Nephron (organoid): Measurements from ENCODE around the gene SHLD2.
"Not testable (repeated sequence)": the region's sequence is repeated elsewhere in the genome, so short reads cannot be mapped to it uniquely, and the experiment has no call there.

Experiments
- H3K27ac Mint-ChIP-seq, 3 experiments: 2 replicates each; pipeline ENCODE4 v1.8.0; 2020; ENCODE audit warnings: mixed read lengths in 3 of 3, mild to moderate bottlenecking in 2 of 3, moderate library complexity in 1 of 3
- H3K27me3 Mint-ChIP-seq: 2 replicates; pipeline ENCODE4 v1.8.0; 2021; ENCODE audit warnings: low read depth, mild to moderate bottlenecking, moderate library complexity, mixed read lengths
- H3K36me3 Mint-ChIP-seq: 2 replicates; pipeline ENCODE4 v1.8.0; 2020; ENCODE audit warnings: low read depth, mixed read lengths
- H3K4me1 Mint-ChIP-seq: 2 replicates; pipeline ENCODE4 v1.8.0; 2020; ENCODE audit warnings: mixed read lengths
- H3K4me3 Mint-ChIP-seq, 3 experiments: 2 replicates each; pipeline ENCODE4 v1.8.0; 2020; ENCODE audit warnings: mild to moderate bottlenecking in 3 of 3, mixed read lengths in 3 of 3, moderate library complexity in 2 of 3
- H3K9me3 Mint-ChIP-seq: 2 replicates; pipeline ENCODE4 v1.8.0; 2020; ENCODE audit warnings: mixed read lengths

SHLD2 gene

GRCh38 chr10:87162703-87163293 lies 67.8 kb downstream of the SHLD2 start:
- H3K4me3 Mint-ChIP-seq, H3K27me3 Mint-ChIP-seq, H3K27ac Mint-ChIP-seq, H3K9me3 Mint-ChIP-seq, H3K4me1 Mint-ChIP-seq: not testable (repeated sequence)
- peaks cover 20% of the 10 kb centered on the region for H3K36me3 Mint-ChIP-seq

GRCh38 chr10:87163414-87163813 lies 68.4 kb downstream of the SHLD2 start:
- H3K36me3 Mint-ChIP-seq: peaks cover 20% of the 10 kb centered on the region
- not testable (repeated sequence) for H3K27me3 Mint-ChIP-seq, H3K4me1 Mint-ChIP-seq, H3K27ac Mint-ChIP-seq, H3K9me3 Mint-ChIP-seq, H3K4me3 Mint-ChIP-seq

GRCh38 chr10:87169857-87170256 lies 74.9 kb downstream of the SHLD2 start:
- not testable (repeated sequence) for H3K4me3 Mint-ChIP-seq, H3K27ac Mint-ChIP-seq, H3K9me3 Mint-ChIP-seq, H3K27me3 Mint-ChIP-seq, H3K36me3 Mint-ChIP-seq, H3K4me1 Mint-ChIP-seq

GRCh38 chr10:87170705-87171104 lies 75.7 kb downstream of the SHLD2 start:
- H3K4me1 Mint-ChIP-seq, H3K9me3 Mint-ChIP-seq, H3K4me3 Mint-ChIP-seq, H3K36me3 Mint-ChIP-seq, H3K27ac Mint-ChIP-seq, H3K27me3 Mint-ChIP-seq: not testable (repeated sequence)

- not testable (repeated sequence) for H3K27ac Mint-ChIP-seq, H3K27me3 Mint-ChIP-seq, H3K4me3 Mint-ChIP-seq, H3K9me3 Mint-ChIP-seq, H3K4me1 Mint-ChIP-seq, H3K36me3 Mint-ChIP-seq
Measured at GRCh38 chr10:87171670-87172069, 76.7 kb downstream of the SHLD2 start.

- H3K4me3 Mint-ChIP-seq, H3K4me1 Mint-ChIP-seq, H3K27ac Mint-ChIP-seq, H3K9me3 Mint-ChIP-seq, H3K27me3 Mint-ChIP-seq, H3K36me3 Mint-ChIP-seq: not testable (repeated sequence)
Measured at GRCh38 chr10:87172178-87172577, 77.2 kb downstream of the SHLD2 start.

GRCh38 chr10:87177587-87177986 lies 82.6 kb downstream of the SHLD2 start:
- H3K9me3 Mint-ChIP-seq, H3K27me3 Mint-ChIP-seq, H3K27ac Mint-ChIP-seq, H3K4me3 Mint-ChIP-seq, H3K4me1 Mint-ChIP-seq: not testable (repeated sequence)
- H3K36me3 Mint-ChIP-seq: peaks cover 13% of the 10 kb centered on the region

- Mint-ChIP-seq H3K9me3 (peaks cover 19% of the 10 kb centered on the region), H3K36me3 (peaks cover 57% of the 10 kb centered on the region)
- not testable (repeated sequence) for H3K4me1 Mint-ChIP-seq, H3K4me3 Mint-ChIP-seq, H3K27ac Mint-ChIP-seq, H3K27me3 Mint-ChIP-seq
Measured at GRCh38 chr10:87184421-87184820, 89.4 kb downstream of the SHLD2 start.

GRCh38 chr10:87186016-87186415 lies 91.0 kb downstream of the SHLD2 start:
- not testable (repeated sequence) for H3K27me3 Mint-ChIP-seq, H3K4me1 Mint-ChIP-seq, H3K4me3 Mint-ChIP-seq, H3K27ac Mint-ChIP-seq
- peaks cover 64% of the 10 kb centered on the region for H3K36me3 Mint-ChIP-seq
- H3K9me3 Mint-ChIP-seq: peaks cover 19% of the 10 kb centered on the region

- H3K27ac Mint-ChIP-seq, H3K27me3 Mint-ChIP-seq, H3K4me1 Mint-ChIP-seq, H3K4me3 Mint-ChIP-seq: not testable (repeated sequence)
- peaks cover 19% of the 10 kb centered on the region for H3K9me3 Mint-ChIP-seq
- peaks cover 67% of the 10 kb centered on the region for H3K36me3 Mint-ChIP-seq
Measured at GRCh38 chr10:87187573-87187972, 92.6 kb downstream of the SHLD2 start.

GRCh38 chr10:87191841-87192240 lies 96.8 kb downstream of the SHLD2 start:
- H3K4me3 Mint-ChIP-seq, H3K27ac Mint-ChIP-seq, H3K27me3 Mint-ChIP-seq, H3K9me3 Mint-ChIP-seq, H3K4me1 Mint-ChIP-seq: not testable (repeated sequence)
- peaks cover 40% of the 10 kb centered on the region for H3K36me3 Mint-ChIP-seq

GRCh38 chr10:87200924-87201323 lies 105.9 kb downstream of the SHLD2 start:
- H3K27me3 Mint-ChIP-seq, H3K36me3 Mint-ChIP-seq, H3K9me3 Mint-ChIP-seq, H3K4me3 Mint-ChIP-seq, H3K4me1 Mint-ChIP-seq, H3K27ac Mint-ChIP-seq: not testable (repeated sequence)

- not testable (repeated sequence) for H3K27me3 Mint-ChIP-seq, H3K4me1 Mint-ChIP-seq, H3K4me3 Mint-ChIP-seq, H3K9me3 Mint-ChIP-seq, H3K27ac Mint-ChIP-seq
- peaks cover 17% of the 10 kb centered on the region for H3K36me3 Mint-ChIP-seq
Measured at GRCh38 chr10:87204801-87205200, 109.8 kb downstream of the SHLD2 start.

GRCh38 chr10:87206922-87207321 lies 111.9 kb downstream of the SHLD2 start:
- not testable (repeated sequence) for H3K9me3 Mint-ChIP-seq, H3K27ac Mint-ChIP-seq, H3K27me3 Mint-ChIP-seq, H3K4me1 Mint-ChIP-seq, H3K4me3 Mint-ChIP-seq
- peaks cover 17% of the 10 kb centered on the region for H3K36me3 Mint-ChIP-seq

GRCh38 chr10:87210309-87210708 lies 115.3 kb downstream of the SHLD2 start:
- not testable (repeated sequence) for H3K27ac Mint-ChIP-seq, H3K27me3 Mint-ChIP-seq, H3K4me3 Mint-ChIP-seq, H3K9me3 Mint-ChIP-seq, H3K4me1 Mint-ChIP-seq
- peaks cover 26% of the 10 kb centered on the region for H3K36me3 Mint-ChIP-seq

- peaks cover 26% of the 10 kb centered on the region for H3K36me3 Mint-ChIP-seq
- H3K9me3 Mint-ChIP-seq, H3K27ac Mint-ChIP-seq, H3K27me3 Mint-ChIP-seq, H3K4me3 Mint-ChIP-seq, H3K4me1 Mint-ChIP-seq: not testable (repeated sequence)
Measured at GRCh38 chr10:87211848-87212247, 116.8 kb downstream of the SHLD2 start.
